Right lobe of liver (tissue), 4 donors: Measurements from ENCODE around the gene AGL.
"Not testable (repeated sequence)": the region's sequence is repeated elsewhere in the genome, so short reads cannot be mapped to it uniquely, and the experiment has no call there.

ENCODE experiments used
- POLR2A ChIP-seq: fragments of 450-650 bp; IDR thresholded peaks from one replicate; pipeline ENCODE4 v1.6.1; 2017; ENCODE audit warnings: antibody characterized with exemption, mild to moderate bottlenecking
- TF ChIP-seq, protein P1 (sequence below), 4 donors: fragments of 200-600 bp in 3 of 4; fragments of 450-650 bp in 1 of 4; IDR thresholded peaks; one replicate each; pipeline versions ENCODE4 v1.5.1 to v1.8.0; 2016 to 2022; ENCODE audit warnings: antibody characterized with exemption in 4 of 4, mild to moderate bottlenecking in 2 of 4
- donor health status: DM: no; HTN: no; CAD: no.
- donor health status: DM: no; HTN: no; CAD: no.
- donor health status: DM: no; HTN: yes; CAD: no.

DNA sequence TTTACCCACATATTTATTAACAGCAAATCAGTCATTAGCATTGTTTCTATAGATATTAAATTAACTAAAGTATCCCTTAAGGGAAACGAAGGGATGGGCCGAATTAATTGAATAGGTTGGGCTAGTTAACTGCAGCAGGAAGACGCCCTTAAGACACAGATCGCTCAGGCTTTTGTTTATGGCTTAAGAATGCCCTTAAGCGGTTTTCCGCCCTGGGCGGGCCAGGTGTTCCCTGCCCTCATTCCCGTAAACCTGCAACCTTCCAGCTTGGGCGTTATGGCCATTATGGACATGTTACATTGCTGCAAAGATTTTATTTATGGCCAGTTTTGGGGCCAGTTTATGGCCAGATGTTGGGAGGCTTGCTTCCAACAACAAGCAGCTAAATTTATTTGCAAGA lies 5.0 kb upstream of the AGL start:
- TF ChIP-seq, protein P1, sequence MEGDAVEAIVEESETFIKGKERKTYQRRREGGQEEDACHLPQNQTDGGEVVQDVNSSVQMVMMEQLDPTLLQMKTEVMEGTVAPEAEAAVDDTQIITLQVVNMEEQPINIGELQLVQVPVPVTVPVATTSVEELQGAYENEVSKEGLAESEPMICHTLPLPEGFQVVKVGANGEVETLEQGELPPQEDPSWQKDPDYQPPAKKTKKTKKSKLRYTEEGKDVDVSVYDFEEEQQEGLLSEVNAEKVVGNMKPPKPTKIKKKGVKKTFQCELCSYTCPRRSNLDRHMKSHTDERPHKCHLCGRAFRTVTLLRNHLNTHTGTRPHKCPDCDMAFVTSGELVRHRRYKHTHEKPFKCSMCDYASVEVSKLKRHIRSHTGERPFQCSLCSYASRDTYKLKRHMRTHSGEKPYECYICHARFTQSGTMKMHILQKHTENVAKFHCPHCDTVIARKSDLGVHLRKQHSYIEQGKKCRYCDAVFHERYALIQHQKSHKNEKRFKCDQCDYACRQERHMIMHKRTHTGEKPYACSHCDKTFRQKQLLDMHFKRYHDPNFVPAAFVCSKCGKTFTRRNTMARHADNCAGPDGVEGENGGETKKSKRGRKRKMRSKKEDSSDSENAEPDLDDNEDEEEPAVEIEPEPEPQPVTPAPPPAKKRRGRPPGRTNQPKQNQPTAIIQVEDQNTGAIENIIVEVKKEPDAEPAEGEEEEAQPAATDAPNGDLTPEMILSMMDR (IDR thresholded peaks at IDR 0.05) = not testable (repeated sequence)
- TF ChIP-seq POLR2A = not testable (repeated sequence)
